K562 treated with DMSO at 1 percent for 12 hours (cell line): ENCODE results near the gene TP53TG3C. TPM values are rescaled to one million over a fixed set of nuclear protein-coding genes. Genes with fewer than 3 reads are reported as not detected.

Experiments used
- total RNA-seq: library from RNA; unstranded; fragments of 300-600 nt; gene quantifications from 2 replicates; pipeline ENCODE4 v1.2.3, GENCODE V29; 2022; ENCODE audit not compliant: insufficient read depth

TP53TG3C gene, protein sequence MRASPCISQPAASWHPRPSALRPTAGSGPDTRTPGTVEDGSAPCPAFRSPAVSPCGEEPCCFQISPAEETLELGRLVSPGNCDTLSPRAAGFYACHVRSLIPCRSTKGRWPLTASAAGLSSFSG
- total RNA-seq = 3.7 and 11.5 TPM in 2 replicates

GRCh38 chr16:33193926-33194325 is at the start of gene TP53TG3C:
Gene TP53TG3C (plus strand): TSS chr16:33194226. CDS start chr16:33194294, 68 bp downstream.

Other genes with a start within 250 kb of the TP53TG3C start
- 0.41 TPM in 1 of 2 replicates, not detected in the other for gene TP53TG3E, start 110.1 kb downstream of the TP53TG3C start, total RNA-seq
- 1.4 and 3.8 TPM in 2 replicates for gene TP53TG3B, start 166.6 kb downstream of the TP53TG3C start, total RNA-seq